ENCODE measurements around the gene TMIE.

- TF ChIP-seq ATF2 (CRISPR knock-in tag; IDR thresholded peaks at IDR 0.05): no peak
- no peak for TF ChIP-seq JUNB (CRISPR knock-in tag; IDR thresholded peaks at IDR 0.05; ENCODE audit: borderline replicate concordance)
- TF ChIP-seq EZH2 (conservative IDR thresholded peaks at IDR 0.05; ENCODE audit: low read depth, low read length): no peak
- no peak for TF ChIP-seq CHD2 (IDR thresholded peaks at IDR 0.05; ENCODE audit: low read depth, low read length)
- TF ChIP-seq, protein P1, sequence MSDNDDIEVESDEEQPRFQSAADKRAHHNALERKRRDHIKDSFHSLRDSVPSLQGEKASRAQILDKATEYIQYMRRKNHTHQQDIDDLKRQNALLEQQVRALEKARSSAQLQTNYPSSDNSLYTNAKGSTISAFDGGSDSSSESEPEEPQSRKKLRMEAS (IDR thresholded peaks at IDR 0.05): no peak
- no peak for TF ChIP-seq ZNF274 (CRISPR knock-in tag; IDR thresholded peaks at IDR 0.05)
- no peak for TF ChIP-seq BCL3 (CRISPR knock-in tag; IDR thresholded peaks at IDR 0.05)
- no peak for TF ChIP-seq ZNF3 (CRISPR knock-in tag; IDR thresholded peaks at IDR 0.05)
Observed at GRCh38 chr3:46663591-46664135, 37.5 kb upstream of the TMIE start.
